NOMO-1 (cell line): Measurements from ENCODE around the gene SERPINE3.
A peak's percentile ranks its signal among the peaks of the same experiment; 100 is the strongest.

ENCODE experiments used
- DNase-seq, 2 experiments: peaks; one replicate each; lab custom pipeline; 2025; ENCODE audit not compliant: unreplicated experiment in 2 of 2; lab: John Stamatoyannopoulos, UW

SERPINE3 gene

DNA sequence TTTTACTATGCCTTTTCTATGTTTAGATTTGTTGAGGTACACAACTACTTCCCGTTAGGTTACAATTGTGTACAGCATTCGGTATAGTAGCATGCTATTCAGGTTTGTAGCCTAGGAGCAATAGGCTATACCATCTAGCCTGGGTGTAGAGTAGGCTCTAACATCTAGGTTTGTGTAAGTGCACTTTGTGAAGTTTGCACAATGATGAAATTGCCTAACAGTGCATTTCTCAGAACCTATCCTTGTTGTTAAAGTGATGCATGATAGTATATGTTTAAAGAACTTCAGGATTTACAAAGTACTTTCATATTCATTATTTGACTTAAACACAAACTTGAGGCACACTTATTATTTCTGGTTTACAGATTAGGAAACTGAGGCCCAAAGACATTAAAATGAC is 11.5 kb upstream of the SERPINE3 start:
- no peak for DNase-seq

DNA sequence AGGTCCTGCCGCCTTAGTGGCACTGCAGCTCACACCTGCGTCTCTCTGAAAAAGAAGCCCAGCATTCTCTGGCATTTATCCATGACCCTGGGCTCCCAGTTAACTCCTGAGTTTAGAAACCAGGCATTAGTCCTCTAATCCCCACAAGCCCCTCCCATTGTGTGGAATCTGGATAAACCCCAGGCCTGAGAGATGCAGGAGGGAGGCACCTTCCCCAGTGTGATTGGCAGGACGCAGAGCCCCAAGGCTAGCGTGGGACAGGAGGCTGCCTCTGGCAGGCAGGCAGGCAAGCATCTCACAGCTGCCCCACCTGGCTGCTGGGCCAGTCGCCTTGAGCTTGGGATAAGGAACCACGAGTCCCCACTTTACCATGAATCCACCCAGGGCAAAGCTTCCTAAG is 11.0 kb upstream of the SERPINE3 start:
- no peak for DNase-seq

DNA sequence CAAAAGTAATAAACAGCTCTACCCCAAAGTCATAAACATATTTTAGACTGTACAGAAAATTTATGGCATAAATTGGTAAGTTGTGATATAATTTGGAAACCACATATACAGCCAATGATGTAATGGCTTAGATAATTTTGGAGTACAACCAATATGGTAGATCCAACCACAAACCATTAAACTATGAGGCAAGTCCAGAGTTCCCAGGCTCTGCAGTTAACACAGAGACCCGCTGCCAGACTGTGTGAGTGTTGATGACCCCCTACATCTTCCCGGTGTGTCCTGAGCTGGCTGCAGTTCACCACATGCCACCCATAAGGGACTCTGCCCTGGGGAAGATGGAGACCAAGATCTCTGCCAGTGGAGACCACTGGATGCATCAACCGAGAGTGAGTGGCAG is 9.9 kb upstream of the SERPINE3 start:
- peak in 1 of 2 experiments; percentile 7 for DNase-seq

- peak; percentile 77 to 80 for DNase-seq
Observed at GRCh38 chr13:51330791-51331190, 8.7 kb upstream of the SERPINE3 start.

DNA sequence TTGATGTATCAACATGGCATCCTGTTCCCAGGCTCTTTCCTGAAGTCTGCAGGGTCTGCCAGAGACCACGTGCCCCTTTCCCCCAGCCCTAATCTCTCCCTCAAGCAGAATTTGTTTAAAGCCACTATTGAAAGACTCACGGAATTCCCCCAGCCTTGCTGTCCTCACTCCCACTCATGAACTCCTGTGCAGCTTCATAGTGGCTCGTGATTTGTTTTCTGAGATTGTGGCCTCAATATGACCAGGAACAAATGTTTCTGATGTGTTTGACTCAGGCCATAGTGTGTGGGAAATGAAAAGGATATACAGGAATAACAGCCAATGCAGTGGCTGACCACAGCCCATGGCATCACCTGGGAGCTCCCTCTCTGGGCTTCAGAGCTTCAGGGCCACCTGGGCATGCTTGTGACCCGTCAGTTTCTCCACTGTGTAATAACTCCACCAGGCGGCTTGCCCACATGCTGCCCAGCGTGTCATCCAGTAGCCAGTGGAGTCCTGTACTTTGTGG is 8.1 kb upstream of the SERPINE3 start:
- no peak for DNase-seq

DNA sequence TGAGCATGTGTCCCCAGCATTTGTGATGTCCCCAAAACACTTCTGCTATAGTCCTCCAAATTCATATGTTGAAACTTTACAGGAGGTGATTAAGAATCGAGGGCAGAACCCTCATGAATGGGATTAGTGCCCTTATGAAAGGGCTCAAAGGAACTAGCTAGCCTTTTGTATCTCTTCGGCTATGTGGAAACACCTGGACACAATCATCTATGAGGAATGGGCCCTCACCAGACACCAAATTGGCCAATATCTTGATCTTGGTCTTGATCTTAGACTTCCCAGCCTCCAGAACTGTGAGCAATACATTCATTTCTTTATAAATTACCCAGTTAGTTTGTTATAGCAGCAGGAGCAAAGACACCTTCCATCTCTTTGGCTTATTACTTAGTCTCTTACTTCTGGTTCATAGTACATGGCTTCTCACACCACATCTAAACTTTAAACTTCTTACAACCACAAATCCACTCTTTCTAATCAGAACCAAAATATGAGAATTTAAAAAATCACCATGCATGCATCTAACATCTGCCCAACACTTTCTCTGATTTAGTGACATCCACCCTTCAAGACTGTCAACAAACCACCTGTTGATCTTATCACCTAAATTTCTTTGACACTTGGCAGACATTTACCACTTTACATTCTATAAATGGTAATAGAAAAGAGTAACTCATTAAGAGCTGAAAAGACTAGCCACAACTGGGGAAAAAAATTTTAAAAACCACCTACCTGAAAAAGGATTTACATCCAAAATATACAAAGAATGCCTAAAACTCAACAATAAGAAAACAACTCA is 6.7 kb upstream of the SERPINE3 start:
- no peak for DNase-seq

DNA sequence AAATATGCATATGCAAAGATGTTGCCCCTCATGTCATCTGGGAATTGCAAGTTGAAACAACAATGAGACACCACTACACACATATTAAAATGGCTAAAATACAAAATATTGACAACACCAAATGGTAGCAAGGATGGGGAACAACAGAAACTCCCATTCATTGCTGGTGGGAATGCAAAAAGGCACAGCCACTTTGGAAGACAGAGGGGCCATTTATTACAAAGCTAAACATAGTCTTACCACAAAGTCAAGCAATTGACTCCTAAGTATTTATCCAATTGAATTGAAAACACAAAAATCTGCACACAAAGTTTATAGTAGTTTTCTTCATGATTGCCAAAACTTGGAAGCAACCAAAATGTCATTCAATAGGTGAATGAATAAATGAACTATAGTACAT is 6.1 kb upstream of the SERPINE3 start:
- no peak for DNase-seq

- no peak for DNase-seq
Observed at GRCh38 chr13:51333826-51334225, 5.7 kb upstream of the SERPINE3 start.

DNA sequence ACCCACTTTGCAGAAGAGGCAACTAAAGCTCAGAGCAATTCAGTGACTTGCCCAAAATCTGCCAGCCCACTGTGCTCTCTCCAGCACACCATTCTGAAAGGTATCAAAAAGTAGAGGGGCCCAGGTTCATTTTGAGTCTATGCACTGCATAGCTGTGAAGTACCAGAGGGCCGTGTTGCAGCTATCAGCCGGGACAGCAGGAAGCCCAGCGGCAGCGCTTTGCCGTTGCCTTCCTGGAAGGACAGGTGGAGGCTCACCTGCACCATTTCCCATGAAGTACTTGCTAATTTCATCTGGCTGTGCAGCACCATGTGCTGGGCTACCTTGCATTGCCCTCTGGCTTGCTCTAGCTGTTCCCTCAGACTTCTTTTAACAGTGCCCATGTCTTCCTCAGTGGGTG is 2.7 kb upstream of the SERPINE3 start:
- DNase-seq: no peak

DNA sequence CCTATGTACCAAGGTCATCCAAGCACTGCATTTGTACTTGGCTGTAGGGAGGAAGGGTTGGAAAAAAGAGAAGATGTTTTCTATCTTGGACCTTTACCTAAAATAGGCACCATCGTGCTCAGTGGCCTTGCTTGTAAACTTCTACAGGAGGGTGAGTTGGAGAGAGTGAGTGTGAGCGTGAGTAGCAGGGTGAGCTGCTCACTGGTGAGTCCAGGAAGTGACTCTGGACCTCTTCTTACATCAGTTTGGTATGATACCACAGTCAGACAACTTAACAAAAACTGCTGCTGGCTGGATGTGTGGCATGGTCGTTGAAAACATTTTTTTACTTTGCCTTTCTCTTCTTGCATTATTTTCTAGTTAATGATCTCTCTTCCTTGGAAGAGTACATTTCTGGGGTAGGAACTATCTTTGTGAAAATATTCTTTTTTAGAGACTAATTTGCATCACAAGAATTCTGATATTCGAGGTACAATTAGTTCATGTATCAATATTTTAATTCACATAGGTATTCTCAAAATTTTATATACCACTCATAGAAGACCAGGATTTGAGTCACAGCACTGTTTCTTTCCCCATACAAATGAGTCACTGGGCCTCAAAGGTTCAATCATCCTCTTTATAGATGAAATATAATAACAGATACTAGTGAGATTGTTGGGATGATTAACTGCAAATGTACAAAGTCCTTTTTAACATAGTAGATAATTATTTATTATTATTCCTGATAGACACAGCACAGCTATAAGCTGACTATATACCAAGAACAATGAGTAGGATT is 651 bp downstream of the SERPINE3 start:
- DNase-seq: no peak

DNA sequence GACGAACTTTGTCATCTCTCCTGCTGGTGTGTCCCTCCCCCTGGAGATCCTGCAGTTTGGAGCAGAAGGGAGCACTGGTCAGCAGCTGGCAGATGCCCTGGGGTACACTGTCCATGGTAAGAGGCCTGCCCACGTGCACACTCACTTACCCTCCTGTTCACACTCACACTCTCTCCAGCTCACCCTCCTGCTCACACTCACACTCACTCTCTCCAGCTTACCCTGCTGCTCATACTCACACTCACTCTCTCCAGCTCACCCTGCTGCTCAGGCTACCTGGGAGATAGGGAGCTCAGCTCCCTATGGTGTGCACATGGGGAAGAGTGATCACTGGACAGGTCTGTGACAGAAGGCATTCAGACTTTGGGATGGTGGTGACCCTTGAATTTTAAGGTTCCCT is 1.7 kb downstream of the SERPINE3 start:
- DNase-seq: no peak

- DNase-seq: no peak
Observed at GRCh38 chr13:51341791-51342190, 2.3 kb downstream of the SERPINE3 start.

DNA sequence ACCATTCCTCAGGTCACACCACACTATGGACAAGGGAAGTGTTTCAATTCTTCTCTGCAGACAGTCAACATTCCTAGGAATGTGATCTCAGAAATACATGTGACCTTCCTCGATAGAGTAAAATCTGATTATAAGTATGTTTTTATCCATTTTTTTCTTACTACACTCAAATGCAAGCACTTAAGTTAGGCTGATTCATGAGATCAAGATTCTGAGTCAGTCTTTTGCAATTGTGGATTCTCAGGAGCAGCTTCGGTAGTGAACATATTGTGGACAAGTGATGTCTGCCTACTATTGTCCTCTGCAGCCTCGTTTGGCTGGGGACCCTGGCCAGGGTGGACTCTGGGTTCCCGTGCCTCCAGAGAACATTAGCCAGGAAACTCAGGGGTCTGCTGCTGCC is 3.2 kb downstream of the SERPINE3 start:
- DNase-seq: no peak

DNA sequence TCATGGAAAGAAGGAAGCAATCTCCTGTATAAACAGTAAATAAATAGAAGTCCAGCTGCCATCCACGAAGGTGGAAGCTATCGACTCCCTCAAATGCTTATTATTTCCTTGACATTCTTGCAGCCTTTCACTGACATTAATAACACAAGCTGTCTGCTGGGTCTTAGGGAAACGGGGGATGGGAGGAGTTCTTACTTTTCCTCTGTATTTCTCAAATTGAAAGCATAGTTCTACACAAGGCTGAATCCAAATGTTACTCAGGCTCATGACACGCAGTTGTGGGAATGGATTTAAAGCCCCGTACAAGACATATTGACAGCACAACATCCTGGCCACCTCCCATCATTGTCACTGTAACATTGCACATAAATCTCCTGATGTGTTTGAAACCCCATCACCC is 4.0 kb downstream of the SERPINE3 start:
- DNase-seq: no peak

DNA sequence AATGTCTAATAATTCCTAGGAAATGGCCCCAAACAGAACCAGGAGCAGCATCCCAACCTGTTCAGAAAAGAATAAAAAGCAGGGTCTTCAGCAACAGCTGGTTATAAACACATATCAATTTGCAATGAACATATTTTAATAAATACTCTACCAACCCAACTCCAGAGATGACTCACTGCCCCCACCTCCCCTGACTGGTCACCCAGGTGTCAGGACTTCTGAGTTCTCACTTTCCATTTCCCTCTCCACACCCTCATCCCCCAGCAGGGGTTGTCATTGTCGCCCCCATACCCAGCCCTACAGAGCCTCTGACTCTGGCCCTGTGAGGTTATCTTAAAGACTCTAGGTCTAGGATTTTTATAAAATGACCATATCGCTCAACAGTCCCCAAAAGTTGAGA is 6.9 kb downstream of the SERPINE3 start:
- no peak for DNase-seq

GRCh38 chr13:51347099-51347498 is 7.6 kb downstream of the SERPINE3 start:
- no peak for DNase-seq

DNA sequence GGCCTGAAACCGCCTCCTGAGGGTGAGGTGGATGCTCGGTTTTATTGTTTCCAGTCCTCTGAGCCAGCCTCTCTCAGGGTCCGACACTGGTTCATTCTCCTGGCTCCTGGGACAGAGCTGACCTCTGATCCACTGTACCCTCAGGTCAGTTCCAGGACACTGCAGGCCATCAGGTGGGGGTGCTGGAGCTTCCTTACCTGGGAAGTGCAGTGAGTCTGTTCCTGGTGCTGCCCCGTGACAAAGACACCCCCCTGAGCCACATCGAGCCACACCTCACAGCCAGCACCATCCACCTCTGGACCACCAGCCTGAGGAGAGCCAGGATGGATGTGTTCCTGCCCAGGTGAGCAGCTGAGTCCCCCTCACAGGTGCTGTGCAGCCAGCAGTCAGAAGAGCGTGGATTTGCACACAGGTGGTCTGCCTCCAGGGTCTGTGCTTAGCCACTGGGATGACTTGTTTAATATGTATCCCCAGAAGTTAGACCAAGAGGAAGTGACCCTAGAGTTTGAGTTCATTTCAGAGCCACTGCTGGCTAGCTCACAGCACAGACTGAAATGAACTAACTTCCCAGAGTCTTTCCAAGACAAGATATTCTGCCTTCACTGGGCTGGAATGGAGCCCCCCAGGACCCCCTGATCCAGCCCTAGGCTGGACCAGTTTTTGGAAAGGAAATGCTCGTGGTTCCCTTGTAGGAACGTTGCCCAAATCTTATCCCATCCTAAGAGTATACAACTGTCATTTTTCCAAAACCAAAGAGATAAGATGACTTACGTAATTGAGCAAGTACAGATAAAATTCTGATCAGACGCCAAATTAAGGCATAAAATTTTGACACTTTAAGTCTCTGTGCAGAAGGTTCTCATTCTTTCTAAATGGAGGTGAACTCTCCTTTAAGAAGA is 8.8 kb downstream of the SERPINE3 start:
- no peak for DNase-seq

- no peak for DNase-seq
Observed at GRCh38 chr13:51349016-51349415, 9.5 kb downstream of the SERPINE3 start.

GRCh38 chr13:51355217-51355616 is 15.7 kb downstream of the SERPINE3 start:
- no peak for DNase-seq

DNA sequence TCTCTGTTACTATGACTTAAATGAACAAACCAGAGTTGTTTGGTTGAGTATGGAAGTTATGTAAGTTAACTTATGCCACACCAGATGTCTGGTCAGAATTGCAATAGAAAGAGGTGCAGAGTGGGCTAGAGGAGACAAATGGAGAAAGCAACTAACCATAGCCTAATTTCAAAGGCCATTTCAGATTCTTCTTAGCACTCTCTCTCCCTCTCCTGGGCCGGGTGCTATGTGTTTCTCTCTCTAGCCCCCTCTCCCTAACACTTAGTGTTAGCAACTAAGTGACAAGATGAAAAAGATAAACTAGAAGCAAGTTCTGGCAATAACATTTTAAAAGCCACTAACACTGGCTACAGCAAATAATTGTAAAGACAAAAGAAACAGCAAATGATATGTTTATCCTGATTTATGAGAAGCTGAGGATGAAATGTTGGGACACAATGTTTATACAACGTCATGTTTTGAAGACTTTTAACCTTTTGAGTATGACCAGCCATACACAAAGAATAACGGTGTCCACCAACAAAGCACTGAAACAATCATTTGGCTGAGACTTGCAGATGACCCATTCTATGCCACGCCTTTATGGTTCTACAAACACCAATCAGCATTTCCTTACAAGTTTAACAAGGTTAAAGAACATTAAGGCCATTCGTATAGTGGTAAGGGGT is 18.6 kb downstream of the SERPINE3 start:
- DNase-seq: no peak
